Sigmoid colon (tissue), 7 donors: ENCODE results near the gene PTBP1. TPM values are rescaled to one million over a fixed set of nuclear protein-coding genes. Genes with fewer than 3 reads are reported as not detected.

ENCODE experiments used
- DNase-seq: peaks from one replicate; pipeline ENCODE4 v3.0.0-alpha.2; 2019
- H3K27ac ChIP-seq, 4 donors: fragments of 200-600 bp; sonication (generic); one replicate each; pipeline ENCODE4 v1.5.1; 2016 to 2019; ENCODE audit warnings: mild to moderate bottlenecking in 1 of 4
- H3K27me3 ChIP-seq, 3 donors: fragments of 200-600 bp; sonication (generic); one replicate each; pipeline ENCODE4 v1.5.1; 2019; ENCODE audit warnings: mild to moderate bottlenecking in 1 of 3
- H3K36me3 ChIP-seq, 4 donors: fragments of 200-600 bp; sonication (generic); one replicate each; pipeline ENCODE4 v1.5.1; 2016 to 2019
- H3K4me1 ChIP-seq, 4 donors: fragments of 200-600 bp; sonication (generic); one replicate each; pipeline ENCODE4 v1.5.1; 2017 to 2019
- H3K4me3 ChIP-seq, 4 donors: fragments of 200-600 bp; sonication (generic); one replicate each; pipeline ENCODE4 v1.5.1; 2017 to 2019; ENCODE audit warnings: mild to moderate bottlenecking in 2 of 4, moderate library complexity in 1 of 4
- H3K9me3 ChIP-seq, 4 donors: fragments of 200-600 bp in 3 of 4; sonication (generic) in 3 of 4; one replicate each; pipeline versions ENCODE4 v1.5.1 to v1.6.1; 2013 to 2019
- CTCF ChIP-seq, 4 experiments: fragments of 450-650 bp in 3 of 4; fragments of 200-600 bp in 1 of 4; IDR thresholded peaks; one replicate each; pipeline ENCODE4 v1.5.1; 2016 to 2019; ENCODE audit warnings: antibody characterized with exemption in 4 of 4, mild to moderate bottlenecking in 3 of 4, moderate library complexity in 2 of 4
- EP300 ChIP-seq, 4 donors: sonication (generic); formaldehyde crosslinking; IDR thresholded peaks; one replicate each; pipeline ENCODE4 v1.6.1; 2017; ENCODE audit warnings: antibody characterized with exemption in 4 of 4
- POLR2A ChIP-seq, 2 donors: fragments of 450-650 bp; IDR thresholded peaks; one replicate each; pipeline ENCODE4 v1.6.1; 2016; ENCODE audit warnings: antibody characterized with exemption in 2 of 2, mild to moderate bottlenecking in 2 of 2, moderate library complexity in 2 of 2
- POLR2AphosphoS5 ChIP-seq, 4 donors: sonication (generic); formaldehyde crosslinking; IDR thresholded peaks; one replicate each; pipeline ENCODE4 v1.6.1; 2017; ENCODE audit warnings: antibody characterized with exemption in 4 of 4
- WGBS, 2 donors: extraction: QIAGEN DNeasy Blood & Tissue Kit; methylation state at CpG; one replicate each; pipeline ENCODE4 v1.1.7; 2013; 5-methylcytosine and 5-hydroxymethylcytosine counted together
- intact Hi-C: fragments of 100-400 bp; cut with DNase I; formaldehyde crosslinking; loops from one replicate; pipeline ENCODE4 v1.15.1; 2023
- polyA plus RNA-seq, 3 donors: library from polyadenylated mRNA; stranded (reverse); fragments of 200-250 nt; gene quantifications; one replicate each; pipeline ENCODE4 v1.2.3, GENCODE V29; 2013
- total RNA-seq, 4 donors: library from RNA; depleted of rRNA; stranded (reverse); fragments of >200 nt; gene quantifications; one replicate each; pipeline ENCODE4 v1.1.0, GENCODE V29; 2016
- donor health status: healthy with polysubstance abuse.
- donor health status: Bipolar disorder and iron deficiency.
- donor health status: healthy.

The PTBP1 gene
- total and polyA plus RNA-seq, 7 donors, result 53.8 to 154 (median 78.7) TPM

DNA sequence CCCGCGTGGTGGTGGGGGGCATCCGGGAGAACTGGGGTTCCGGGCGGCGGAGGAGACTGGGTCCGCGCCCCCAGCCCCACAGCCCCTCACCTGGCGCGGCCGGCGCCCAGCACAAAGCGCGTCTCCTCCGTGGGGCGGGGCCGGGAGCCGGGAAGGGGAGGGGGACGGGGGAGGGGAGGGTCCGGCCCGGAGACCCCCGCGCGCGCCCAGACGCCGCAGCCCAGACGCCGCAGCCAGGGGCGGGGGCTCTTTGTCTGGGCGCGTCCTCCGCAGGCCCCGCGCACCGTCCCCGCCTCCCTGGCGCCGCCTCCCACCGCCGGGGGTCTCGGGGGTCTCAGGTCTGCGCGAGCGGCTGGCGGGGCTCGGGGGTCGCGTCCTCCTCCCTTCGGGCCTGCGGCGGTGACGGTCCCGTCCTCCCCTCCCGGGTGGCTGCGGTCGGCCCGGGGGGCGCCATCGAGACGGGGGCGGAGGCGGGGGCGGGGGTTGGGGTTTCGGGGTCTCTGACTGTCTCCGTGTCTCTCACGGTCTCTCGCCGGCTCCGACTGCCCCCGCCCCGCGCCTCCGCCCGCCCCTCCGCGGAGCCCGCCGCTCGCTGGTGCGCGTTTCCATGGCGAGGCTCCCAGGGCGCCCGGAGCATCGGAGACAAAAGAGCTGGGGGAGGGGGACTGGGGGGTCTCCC is 24.7 kb downstream of the PTBP1 start, which contains the start of gene PLPPR3:
Gene PLPPR3 (minus strand): TSS at position 131 of the 679 bp plus-strand sequence. CDS start 396 bp downstream, outside the sequence.
- H3K4me3 ChIP-seq, result peak within 1 kb of the TSS; percentile 6 to 47 (median 34)
- intact Hi-C loops, result no loop called here

GRCh38 chr19:823565-824121 is 26.4 kb downstream of the PTBP1 start:
- H3K4me3 ChIP-seq, result no peak overlapping the region
- 21 to 52% methylated on average over 12 of the region's 12 CpGs for WGBS, 2 donors
- H3K9me3 ChIP-seq, result no peaks in the 10 kb centered on the region
- H3K4me1 ChIP-seq, result peaks cover 0 to 16% (median 15%) of the 10 kb centered on the region in 4 donors
- intact Hi-C loops, result no loop called here
- peaks cover 27 to 49% (median 33%) of the 10 kb centered on the region in 3 donors for H3K27me3 ChIP-seq
- DNase-seq, result no peak
- H3K27ac ChIP-seq, result no peak overlapping the region
- no peaks in the 10 kb centered on the region for H3K36me3 ChIP-seq
- TF ChIP-seq POLR2AphosphoS5 (IDR thresholded peaks at IDR 0.05) (no peak), POLR2A (IDR thresholded peaks at IDR 0.05) (no peak), CTCF (IDR thresholded peaks at IDR 0.05) (no peak), EP300 (IDR thresholded peaks at IDR 0.05) (no peak)

More for the DNA sequence above, 24.7 kb downstream of the PTBP1 start, which contains the start of gene PLPPR3:
- H3K9me3 ChIP-seq, result no peaks in the 10 kb centered on the region
- no peak for TF ChIP-seq CTCF (IDR thresholded peaks at IDR 0.05)
- H3K36me3 ChIP-seq, result no peaks in the 10 kb centered on the region
- WGBS, 2 donors, result 1 to 2% methylated on average over 86 of the region's 86 CpGs
- H3K27me3 ChIP-seq, result peaks cover 22 to 36% (median 33%) of the 10 kb centered on the region in 3 donors
- H3K27ac ChIP-seq, result no peak within 1 kb of the TSS
- no peak for DNase-seq
- H3K4me1 ChIP-seq, result peaks cover 0 to 16% (median 15%) of the 10 kb centered on the region in 4 donors

DNA sequence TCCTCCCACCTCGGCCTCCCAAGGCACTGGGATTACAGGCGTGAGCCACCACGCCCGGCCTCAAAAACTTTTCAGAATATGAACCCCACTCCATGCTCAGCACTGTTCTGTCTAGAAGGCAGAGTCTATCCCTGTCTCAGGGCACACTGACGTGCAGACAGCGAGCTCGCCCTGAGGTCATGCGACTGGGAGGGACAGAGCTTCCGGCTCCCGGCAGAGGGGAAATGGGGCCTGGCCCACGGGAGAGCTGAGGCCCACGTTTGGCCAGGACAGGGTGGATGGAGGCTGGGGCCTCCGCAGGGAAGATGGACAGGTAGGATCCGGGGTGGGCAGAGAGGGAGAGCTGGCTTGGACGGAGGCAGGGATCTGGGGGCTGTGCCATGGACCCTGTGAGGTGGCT is 27.6 kb downstream of the PTBP1 start:
- Histone ChIP-seq H3K36me3 (no peaks in the 10 kb centered on the region), H3K4me3 (no peak overlapping the region), H3K27ac (no peak overlapping the region), H3K9me3 (no peaks in the 10 kb centered on the region), H3K27me3 (peaks cover 27 to 57% (median 40%) of the 10 kb centered on the region in 3 donors), H3K4me1 (peaks cover 0 to 16% (median 15%) of the 10 kb centered on the region in 4 donors)
- TF ChIP-seq EP300 (IDR thresholded peaks at IDR 0.05), result no peak
- DNase-seq, result no peak
- intact Hi-C loops, result no loop called here
- WGBS, 2 donors, result 74 to 75% methylated on average over 15 of the region's 15 CpGs

- peaks cover 26 to 64% (median 44%) of the 10 kb centered on the region in 3 donors for H3K27me3 ChIP-seq
Observed at GRCh38 chr19:825897-826644, 28.8 kb downstream of the PTBP1 start.

More at GRCh38 chr19:825897-826644, 28.8 kb downstream of the PTBP1 start:
- TF ChIP-seq CTCF (IDR thresholded peaks at IDR 0.05) (no peak), EP300 (IDR thresholded peaks at IDR 0.05) (no peak), POLR2A (IDR thresholded peaks at IDR 0.05) (no peak), POLR2AphosphoS5 (IDR thresholded peaks at IDR 0.05) (no peak)
- WGBS, 2 donors, result 80 to 81% methylated on average over 19 of the region's 19 CpGs
- Histone ChIP-seq H3K27ac (no peak overlapping the region), H3K4me1 (peaks cover 0 to 16% (median 15%) of the 10 kb centered on the region in 4 donors), H3K4me3 (no peak overlapping the region), H3K36me3 (no peaks in the 10 kb centered on the region), H3K9me3 (no peaks in the 10 kb centered on the region)
- intact Hi-C loops, result no loop called here
- no peak for DNase-seq
